GM19463 (cell line): ENCODE data around the gene CERS6.

ENCODE experiments used
- ATAC-seq: cut with Tn5 transposase; IDR thresholded peaks from one replicate; pipeline ENCODE4 v1.9.1; 2021; ENCODE audit warnings: mild to moderate bottlenecking, moderate library complexity; ENCODE audit not compliant: unreplicated experiment

CERS6 gene

DNA sequence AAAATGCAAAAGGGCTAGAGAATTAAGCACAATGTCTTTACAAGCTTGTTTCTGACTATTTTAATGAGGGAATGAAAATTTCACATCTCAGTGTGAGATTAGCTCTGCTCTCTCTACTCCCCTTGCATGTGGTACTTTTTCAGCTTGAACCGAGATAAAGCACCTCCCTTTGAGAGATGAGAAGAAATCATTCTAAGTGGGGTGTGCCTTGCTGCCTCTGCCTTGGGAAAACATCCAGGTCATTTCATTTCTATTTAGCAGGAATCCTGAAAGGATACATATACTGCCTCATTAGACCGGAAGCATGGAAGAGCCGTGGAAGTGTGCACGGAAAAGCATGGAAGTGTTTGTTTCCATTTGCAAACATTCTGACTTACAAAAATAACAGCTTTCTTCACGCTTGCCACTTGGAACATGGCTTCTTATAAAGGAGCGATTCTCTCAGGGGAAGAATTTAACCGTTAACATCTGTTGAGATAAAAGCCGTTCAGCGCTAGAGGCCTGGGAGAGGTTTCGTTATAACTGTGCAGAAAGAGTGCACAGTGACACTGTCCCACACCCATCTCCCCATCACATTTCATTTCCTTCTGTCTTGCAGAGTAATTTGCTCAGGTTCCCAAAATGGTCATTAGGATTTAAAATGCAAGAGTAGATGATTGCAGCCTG lies 363.1 kb downstream of the CERS6 start:
- ATAC-seq = no peak

GRCh38 chr2:168819829-168820489 lies 363.9 kb downstream of the CERS6 start:
- ATAC-seq = no peak

- no peak for ATAC-seq
These were observed 365.5 kb downstream of the CERS6 start for GRCh38 chr2:168821577-168821976.

- ATAC-seq = no peak
These were observed 365.9 kb downstream of the CERS6 start for GRCh38 chr2:168821992-168822391.
